Natural killer cell treated with Interleukin-12 subunit alpha and Interleukin-12 subunit beta and Interleukin-15 and Interleukin-18, amount 100 ng/mL, for 72 hours (primary cell): ENCODE data around the gene TARP.

Experiments
- ATAC-seq, 2 donors: fragments of 150-1000 bp; cut with Tn5 transposase in 1 of 2; sonication (Bioruptor Pico), chemical (Tn5 transposase) in 1 of 2; 2 replicates each; pipeline ENCODE4 v1.10.0; 2021
- DNase-seq: peaks from one replicate; pipeline ENCODE4 v3.0.0; 2022; ENCODE audit warnings: low spot score
- H3K27ac Mint-ChIP-seq, 2 donors: 1 replicate in 1 of 2; 2 replicates in 1 of 2; pipeline ENCODE4 v1.8.0; 2022; ENCODE audit warnings: mixed read lengths in 2 of 2, mild to moderate bottlenecking in 1 of 2, moderate library complexity in 1 of 2
- H3K27me3 Mint-ChIP-seq, 2 donors: 1 replicate in 1 of 2; 2 replicates in 1 of 2; pipeline ENCODE4 v1.8.0; 2022; ENCODE audit warnings: mixed read lengths in 2 of 2
- H3K36me3 Mint-ChIP-seq: one replicate; pipeline ENCODE4 v1.8.0; 2022; ENCODE audit warnings: mixed read lengths
- H3K4me1 Mint-ChIP-seq, 2 donors: 1 replicate in 1 of 2; 2 replicates in 1 of 2; pipeline ENCODE4 v1.8.0; 2022; ENCODE audit warnings: low read depth in 2 of 2, mixed read lengths in 2 of 2, mild to moderate bottlenecking in 1 of 2
- H3K4me3 Mint-ChIP-seq: one replicate; pipeline ENCODE4 v1.8.0; 2022; ENCODE audit warnings: mixed read lengths
- H3K9me3 Mint-ChIP-seq: 2 replicates; pipeline ENCODE4 v1.8.0; 2022; ENCODE audit warnings: mixed read lengths

The TARP gene

GRCh38 chr7:38273286-38273995, at the start of gene TARP:
TSS of gene TARP (minus strand) at chr7:38273636.
- H3K4me3 Mint-ChIP-seq, result peak within 1 kb of the TSS; percentile 97
- H3K4me1 Mint-ChIP-seq, result peaks cover 38 to 49% of the 10 kb centered on the region in 2 donors
- H3K27ac Mint-ChIP-seq, result peak within 1 kb of the TSS; percentile 86 to 100
- H3K36me3 Mint-ChIP-seq, result peaks cover 9% of the 10 kb centered on the region
- ATAC-seq (no peak), DNase-seq (no peak)
- no peaks in the 10 kb centered on the region for H3K27me3 Mint-ChIP-seq
- no peaks in the 10 kb centered on the region for H3K9me3 Mint-ChIP-seq

GRCh38 chr7:38323156-38323555, 49.7 kb upstream of the TARP start:
- Mint-ChIP-seq H3K4me1 (peaks cover 71 to 78% of the 10 kb centered on the region in 2 donors), H3K27ac (peak overlapping the region; percentile 3 to 55), H3K9me3 (no peaks in the 10 kb centered on the region), H3K27me3 (no peaks in the 10 kb centered on the region), H3K36me3 (no peaks in the 10 kb centered on the region), H3K4me3 (no peak overlapping the region)
- no peak for ATAC-seq
- DNase-seq, result no peak

GRCh38 chr7:38322461-38322860, 49.0 kb upstream of the TARP start:
- ATAC-seq (no peak), DNase-seq (no peak)
- H3K4me3 Mint-ChIP-seq, result no peak overlapping the region
- H3K4me1 Mint-ChIP-seq, result peaks cover 70 to 78% of the 10 kb centered on the region in 2 donors
- no peaks in the 10 kb centered on the region for H3K27me3 Mint-ChIP-seq
- H3K9me3 Mint-ChIP-seq, result no peaks in the 10 kb centered on the region
- peak overlapping the region in 1 of 2 donors; percentile 55 for H3K27ac Mint-ChIP-seq
- no peaks in the 10 kb centered on the region for H3K36me3 Mint-ChIP-seq

DNA sequence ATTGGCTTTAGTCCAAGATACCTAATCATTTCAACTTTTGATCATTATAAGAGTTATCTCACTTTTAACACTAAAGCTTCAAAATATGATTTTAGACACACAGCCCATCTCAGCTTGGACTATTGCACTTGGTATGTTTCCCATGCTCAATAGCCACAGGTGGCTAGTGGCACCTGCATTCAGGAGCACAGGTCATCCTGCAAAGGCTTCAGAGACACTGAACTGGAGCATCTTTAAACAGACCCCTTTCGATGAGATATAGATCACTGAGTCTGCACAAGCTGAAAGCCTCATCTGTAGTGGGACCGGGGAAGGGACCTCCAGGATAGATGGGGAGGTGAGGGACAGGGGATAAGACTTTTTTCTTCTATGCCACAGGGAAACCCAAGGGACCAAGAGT, 48.5 kb upstream of the TARP start:
- DNase-seq, result no peak
- Mint-ChIP-seq H3K4me3 (no peak overlapping the region), H3K27ac (peak overlapping the region in 1 of 2 donors; percentile 55), H3K27me3 (no peaks in the 10 kb centered on the region), H3K9me3 (no peaks in the 10 kb centered on the region), H3K4me1 (peaks cover 71 to 78% of the 10 kb centered on the region in 2 donors), H3K36me3 (no peaks in the 10 kb centered on the region)
- no peak for ATAC-seq

- ATAC-seq (no peak), DNase-seq (no peak)
- H3K36me3 Mint-ChIP-seq, result no peaks in the 10 kb centered on the region
- H3K27ac Mint-ChIP-seq, result peak overlapping the region; percentile 94 to 96
- no peaks in the 10 kb centered on the region for H3K9me3 Mint-ChIP-seq
- H3K4me3 Mint-ChIP-seq, result peak overlapping the region; percentile 97
- H3K4me1 Mint-ChIP-seq, result peaks cover 71 to 78% of the 10 kb centered on the region in 2 donors
- H3K27me3 Mint-ChIP-seq, result no peaks in the 10 kb centered on the region
These were observed 48.1 kb upstream of the TARP start for GRCh38 chr7:38321515-38321944.

GRCh38 chr7:38321050-38321449, 47.6 kb upstream of the TARP start:
- peaks cover 74 to 81% of the 10 kb centered on the region in 2 donors for H3K4me1 Mint-ChIP-seq
- peak overlapping the region; percentile 94 to 96 for H3K27ac Mint-ChIP-seq
- H3K27me3 Mint-ChIP-seq, result no peaks in the 10 kb centered on the region
- no peaks in the 10 kb centered on the region for H3K36me3 Mint-ChIP-seq
- ATAC-seq (no peak), DNase-seq (no peak)
- no peaks in the 10 kb centered on the region for H3K9me3 Mint-ChIP-seq
- peak overlapping the region; percentile 97 for H3K4me3 Mint-ChIP-seq

GRCh38 chr7:38319873-38320272, 46.4 kb upstream of the TARP start:
- DNase-seq (no peak), ATAC-seq (no peak)
- Mint-ChIP-seq H3K36me3 (no peaks in the 10 kb centered on the region), H3K9me3 (no peaks in the 10 kb centered on the region), H3K4me3 (peak overlapping the region; percentile 97), H3K27ac (peak overlapping the region; percentile 94 to 96), H3K27me3 (no peaks in the 10 kb centered on the region), H3K4me1 (peaks cover 74 to 82% of the 10 kb centered on the region in 2 donors)

DNA sequence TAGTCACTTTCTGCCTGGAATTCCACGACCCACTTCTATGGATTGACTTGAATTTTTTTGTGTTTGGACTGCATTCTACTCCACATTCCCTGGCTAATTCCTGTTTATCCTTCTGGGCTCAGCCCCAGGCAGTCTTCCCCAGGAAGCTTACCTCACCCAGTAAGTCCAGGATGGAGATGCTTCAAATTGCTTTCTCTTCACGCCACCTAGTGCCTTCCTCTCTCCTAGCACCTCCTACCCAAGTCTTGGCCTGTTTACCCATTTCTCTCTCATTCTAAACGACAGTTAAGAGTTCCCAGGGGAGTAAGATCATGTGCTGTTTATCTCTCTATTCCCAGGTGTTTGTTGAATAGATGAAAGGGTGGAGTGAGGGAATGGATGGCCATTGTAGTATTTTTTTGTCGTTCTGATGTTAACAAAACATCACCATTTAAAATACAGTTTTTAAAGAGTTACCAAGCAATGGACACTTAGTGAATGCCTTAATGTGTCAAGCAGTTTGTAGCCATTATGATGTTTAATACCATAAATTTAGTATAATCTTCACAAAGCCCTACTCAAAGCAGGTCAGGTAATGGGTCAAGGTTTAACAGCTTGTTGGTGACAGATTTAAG, 45.5 kb upstream of the TARP start:
- Mint-ChIP-seq H3K4me3 (peak overlapping the region; percentile 97), H3K9me3 (no peaks in the 10 kb centered on the region), H3K27me3 (no peaks in the 10 kb centered on the region), H3K36me3 (no peaks in the 10 kb centered on the region), H3K4me1 (peaks cover 80 to 85% of the 10 kb centered on the region in 2 donors), H3K27ac (peak overlapping the region; percentile 94 to 96)
- ATAC-seq, result peak; percentile 31 to 58
- no peak for DNase-seq

GRCh38 chr7:38318241-38318640, 44.8 kb upstream of the TARP start:
- Mint-ChIP-seq H3K4me3 (peak overlapping the region; percentile 97), H3K9me3 (no peaks in the 10 kb centered on the region), H3K36me3 (no peaks in the 10 kb centered on the region), H3K4me1 (peaks cover 79 to 82% of the 10 kb centered on the region in 2 donors), H3K27ac (peak overlapping the region; percentile 94 to 96), H3K27me3 (no peaks in the 10 kb centered on the region)
- DNase-seq (no peak), ATAC-seq (peak; percentile 25 to 29)

GRCh38 chr7:38317515-38317914, 44.1 kb upstream of the TARP start:
- ATAC-seq (peak; percentile 88 to 90), DNase-seq (peak; percentile 90)
- no peaks in the 10 kb centered on the region for H3K36me3 Mint-ChIP-seq
- H3K9me3 Mint-ChIP-seq, result no peaks in the 10 kb centered on the region
- peaks cover 79 to 80% of the 10 kb centered on the region in 2 donors for H3K4me1 Mint-ChIP-seq
- no peaks in the 10 kb centered on the region for H3K27me3 Mint-ChIP-seq
- peak overlapping the region; percentile 97 for H3K4me3 Mint-ChIP-seq
- H3K27ac Mint-ChIP-seq, result peak overlapping the region; percentile 94 to 96

GRCh38 chr7:38316733-38317360, 43.4 kb upstream of the TARP start:
- Mint-ChIP-seq H3K36me3 (no peaks in the 10 kb centered on the region), H3K4me1 (peaks cover 79% of the 10 kb centered on the region in 2 donors), H3K27ac (peak overlapping the region; percentile 94 to 96), H3K9me3 (no peaks in the 10 kb centered on the region), H3K4me3 (peak overlapping the region; percentile 97), H3K27me3 (no peaks in the 10 kb centered on the region)
- DNase-seq (no peak), ATAC-seq (no peak)

DNA sequence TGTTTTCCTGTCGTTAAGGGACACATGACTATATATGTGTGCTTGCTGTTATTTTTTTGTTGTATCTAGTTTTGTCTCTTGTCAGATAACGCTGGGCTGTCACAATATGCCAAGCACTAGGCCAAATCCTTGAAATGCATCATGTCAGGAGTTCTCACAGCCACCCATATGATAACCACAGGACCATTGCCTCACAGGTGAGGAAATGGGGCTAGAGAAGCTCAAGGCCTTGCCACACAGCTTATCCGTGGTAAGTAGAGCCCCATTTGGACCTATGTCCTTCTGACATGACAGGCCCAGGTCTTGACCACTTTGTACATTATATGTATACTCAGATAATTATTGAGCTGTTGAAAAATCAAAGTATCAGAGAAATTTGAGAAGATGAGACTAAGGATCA, 42.0 kb upstream of the TARP start:
- H3K36me3 Mint-ChIP-seq, result no peaks in the 10 kb centered on the region
- H3K4me3 Mint-ChIP-seq, result peak overlapping the region; percentile 97
- H3K27me3 Mint-ChIP-seq, result no peaks in the 10 kb centered on the region
- no peaks in the 10 kb centered on the region for H3K9me3 Mint-ChIP-seq
- peak; percentile 4 to 48 for ATAC-seq
- peaks cover 73 to 74% of the 10 kb centered on the region in 2 donors for H3K4me1 Mint-ChIP-seq
- no peak for DNase-seq
- peak overlapping the region; percentile 94 to 96 for H3K27ac Mint-ChIP-seq

DNA sequence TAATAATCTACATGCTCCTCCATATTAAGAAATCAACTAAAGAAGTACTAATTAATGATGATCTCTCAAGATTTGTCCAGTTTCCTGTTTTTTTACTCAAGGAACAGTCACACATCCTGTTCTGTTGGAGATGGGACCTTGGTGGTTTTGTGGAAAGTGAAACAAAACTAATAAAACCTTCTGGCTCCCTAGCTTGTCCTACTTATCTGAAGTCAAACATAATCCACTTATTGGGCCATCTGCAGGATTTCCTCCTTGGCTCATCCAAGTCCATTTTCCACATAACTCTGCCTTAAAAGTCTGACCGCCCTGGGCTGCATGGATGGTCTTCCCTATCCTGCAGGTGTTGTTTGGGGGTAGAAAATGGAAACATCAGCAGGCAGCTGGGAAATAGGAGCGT, 39.4 kb upstream of the TARP start:
- no peaks in the 10 kb centered on the region for H3K36me3 Mint-ChIP-seq
- no peaks in the 10 kb centered on the region for H3K9me3 Mint-ChIP-seq
- DNase-seq, result no peak
- H3K27me3 Mint-ChIP-seq, result no peaks in the 10 kb centered on the region
- H3K4me1 Mint-ChIP-seq, result peaks cover 75 to 77% of the 10 kb centered on the region in 2 donors
- peak overlapping the region; percentile 94 to 96 for H3K27ac Mint-ChIP-seq
- no peak for ATAC-seq
- H3K4me3 Mint-ChIP-seq, result peak overlapping the region; percentile 85
